B cell (primary cell): ENCODE results near the gene ZNF662. TPM values are rescaled to one million over a fixed set of nuclear protein-coding genes. Genes with fewer than 3 reads are reported as not detected.

Source experiments
- ATAC-seq: fragments of 200-7000 bp; cut with Tn5 transposase; one replicate; pipeline ENCODE4 v1.10.0; 2021; ENCODE audit warnings: low read depth, mild to moderate bottlenecking, moderate number of reproducible peaks, moderate library complexity
- CTCF ChIA-PET: fragments of 350-600 bp; sonication (Branson Sonifier 250); formaldehyde crosslinking; loops from one replicate; lab custom pipeline; 2021; ENCODE audit warnings: antibody characterized with exemption, inconsistent platforms; lab: Charles Lee
- POLR2A ChIA-PET: fragments of 350-600 bp; sonication (Branson Sonifier 250); formaldehyde crosslinking; loops from one replicate; lab custom pipeline; 2021; ENCODE audit warnings: antibody characterized with exemption; lab: Charles Lee
- DNase-seq: peaks from one replicate; pipeline ENCODE4 v3.0.0; 2013
- H2AFZ ChIP-seq: 2 replicates; pipeline ENCODE4 v1.6.1; 2012; ENCODE audit warnings: mild to moderate bottlenecking, low read depth, low read length; ENCODE audit not compliant: insufficient read depth, poor library complexity, severe bottlenecking
- H3K27ac ChIP-seq, 2 donors: 1 replicate in 1 of 2; 2 replicates in 1 of 2; pipeline ENCODE4 v1.5.1; 2012 to 2013; ENCODE audit warnings: low read length in 2 of 2, mild to moderate bottlenecking in 2 of 2, moderate library complexity in 1 of 2
- H3K27me3 ChIP-seq, 4 experiments: fragments of 200-600 bp in 1 of 4; sonication (generic) in 1 of 4; replicated peaks in 1 of 4; 1 replicate in 2 of 4; 2 replicates in 2 of 4; pipeline versions ENCODE4 v1.6.1 to v1.7.0; 2013 to 2016; ENCODE audit warnings: low read length in 3 of 4, mild to moderate bottlenecking in 2 of 4, mixed read lengths in 1 of 4, moderate library complexity in 1 of 4; ENCODE audit not compliant: insufficient read depth in 4 of 4, control insufficient read depth in 3 of 4; ENCODE audit errors: control extremely low read depth in 1 of 4
- H3K36me3 ChIP-seq, 2 experiments: replicated peaks in 1 of 2; 1 replicate in 1 of 2; 2 replicates in 1 of 2; pipeline versions ENCODE4 v1.6.1 to v1.7.1; 2013; ENCODE audit warnings: low read length in 1 of 2; ENCODE audit not compliant: insufficient read depth in 2 of 2, control insufficient read depth in 1 of 2; ENCODE audit errors: control extremely low read depth in 1 of 2, extremely low read depth in 1 of 2
- H3K4me1 ChIP-seq, 2 donors: fragments of 200-600 bp in 1 of 2; sonication (generic) in 1 of 2; 1 replicate in 1 of 2; 2 replicates in 1 of 2; pipeline versions ENCODE4 v1.5.1 to v1.6.1; 2013 to 2017; ENCODE audit warnings: low read length in 2 of 2; ENCODE audit not compliant: control insufficient read depth in 2 of 2, insufficient read depth in 2 of 2
- H3K4me2 ChIP-seq: replicated peaks from 2 replicates; pipeline ENCODE3; 2012; ENCODE audit warnings: mild to moderate bottlenecking, low read depth, low read length; ENCODE audit not compliant: poor library complexity, severe bottlenecking
- H3K4me3 ChIP-seq, 5 experiments: fragments of 200-600 bp in 1 of 5; sonication (generic) in 1 of 5; 1 replicate in 3 of 5; 2 replicates in 2 of 5; pipeline versions ENCODE4 v1.5.1 to v1.7.0; 2011 to 2016; ENCODE audit warnings: low read length in 4 of 5, mild to moderate bottlenecking in 4 of 5, low read depth in 2 of 5, control low read depth in 1 of 5, moderate library complexity in 1 of 5; ENCODE audit not compliant: insufficient read depth in 1 of 5; ENCODE audit errors: control extremely low read depth in 1 of 5, extremely low read depth in 1 of 5
- H3K79me2 ChIP-seq: fragments of 200-600 bp; sonication (generic); one replicate; pipeline ENCODE4 v1.6.0; 2016; ENCODE audit warnings: low read length; ENCODE audit not compliant: control insufficient read depth, insufficient read depth
- H3K9ac ChIP-seq: fragments of 200-600 bp; sonication (generic); 2 replicates; pipeline ENCODE4 v1.6.1; 2017; ENCODE audit warnings: mild to moderate bottlenecking, low read length, moderate library complexity
- H3K9me3 ChIP-seq, 3 donors: one replicate each; pipeline versions ENCODE4 v1.6.1 to v1.7.1; 2013; ENCODE audit warnings: low read length in 2 of 3; ENCODE audit not compliant: control insufficient read depth in 2 of 3, insufficient read depth in 1 of 3; ENCODE audit errors: control extremely low read depth in 1 of 3
- H4K20me1 ChIP-seq: 2 replicates; pipeline ENCODE4 v1.6.0; 2012; ENCODE audit warnings: mild to moderate bottlenecking, low read length; ENCODE audit not compliant: insufficient read depth, control insufficient read depth, poor library complexity, severe bottlenecking
- H3K27ac Mint-ChIP-seq: one replicate; pipeline ENCODE4 v1.8.0; 2021; ENCODE audit warnings: mixed read lengths
- H3K27me3 Mint-ChIP-seq: one replicate; pipeline ENCODE4 v1.8.0; 2021; ENCODE audit warnings: mixed read lengths
- H3K4me1 Mint-ChIP-seq: one replicate; pipeline ENCODE4 v1.8.0; 2021; ENCODE audit warnings: mixed read lengths
- H3K4me3 Mint-ChIP-seq: one replicate; pipeline ENCODE4 v1.8.0; 2021; ENCODE audit warnings: mixed read lengths
- H3K9me3 Mint-ChIP-seq: one replicate; pipeline ENCODE4 v1.8.0; 2022; ENCODE audit warnings: mixed read lengths; ENCODE audit not compliant: insufficient read depth
- EZH2 ChIP-seq: IDR thresholded peaks from 2 replicates; pipeline ENCODE4 v1.6.1; 2012; ENCODE audit warnings: borderline replicate concordance, low read depth, mild to moderate bottlenecking, moderate library complexity, low read length; ENCODE audit not compliant: insufficient read depth, poor library complexity, severe bottlenecking
- WGBS: methylation state at CpG from one replicate; pipeline ENCODE4 v1.1.5; 2013; ENCODE audit warnings: missing lambda C conversion rate; ENCODE audit not compliant: insufficient coverage; 5-methylcytosine and 5-hydroxymethylcytosine counted together
- intact Hi-C: fragments of 100-400 bp; cut with micrococcal nuclease; formaldehyde crosslinking; loops from one replicate; pipeline ENCODE4 v1.10.0; 2022
- polyA plus RNA-seq: library from polyadenylated mRNA; depleted of rRNA; stranded (reverse); fragments of >200 nt; gene quantifications from 2 replicates; pipeline ENCODE4 v1.2.3, GENCODE V29; 2012
- total RNA-seq, 2 donors: library from RNA; stranded (reverse); fragments of 120-200 nt in 1 of 2; gene quantifications; 1 replicate in 1 of 2; 2 replicates in 1 of 2; pipeline versions ENCODE4 v1.2.3 to v1.2.4, GENCODE V29; 2013 to 2022
- TF ChIP-seq, protein P1 (sequence below): fragments of 200-600 bp; IDR thresholded peaks from one replicate; pipeline ENCODE4 v1.8.0; 2022; ENCODE audit warnings: antibody characterized with exemption, mild to moderate bottlenecking

The ZNF662 gene
- total and polyA plus RNA-seq, 2 donors (not counting 1 experiment from before 2014, with no cell fraction given) = 0.12 to 0.42 TPM

DNA sequence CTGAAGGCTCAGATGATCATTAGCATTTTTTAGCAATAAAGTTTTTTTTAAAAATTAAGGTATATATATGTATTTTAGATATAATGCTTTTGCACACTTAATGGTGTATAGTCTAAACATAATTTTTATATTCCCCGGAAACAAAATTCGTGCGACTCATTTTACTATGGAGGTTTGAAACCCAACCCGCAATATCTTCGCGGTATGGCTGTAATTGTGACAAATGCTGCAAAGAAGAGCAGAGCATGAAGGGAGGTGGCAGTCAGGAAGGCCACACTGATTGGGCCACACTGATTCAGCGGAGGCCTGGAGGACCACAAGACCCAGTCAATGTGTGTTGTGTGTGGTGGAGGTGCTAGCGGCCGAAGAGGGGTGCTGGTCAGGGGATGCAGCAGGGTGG is 25.8 kb upstream of the ZNF662 start:
- no peak overlapping the region for H3K27ac ChIP-seq

More for the DNA sequence above, 25.8 kb upstream of the ZNF662 start:
- peak overlapping the region; percentile 62 for H3K27ac Mint-ChIP-seq
- intact Hi-C loops = loop anchor here (2.0 kb wide), 2 partner anchors 41 to 107 kb away; partner anchors contain the start of gene CCDC13
- Histone ChIP-seq H3K4me1 (peaks cover 10 to 14% of the 10 kb centered on the region in 2 donors), H3K4me2 (peak overlapping the region; percentile 96), H3K79me2 (no peaks in the 10 kb centered on the region), H2AFZ (peak overlapping the region; percentile 97), H3K27me3 (peaks cover 0 to 2% (median 0%) of the 10 kb centered on the region in 4 experiments), H3K9me3 (no peaks in the 10 kb centered on the region), H3K9ac (peak overlapping the region; percentile 77), H4K20me1 (no peaks in the 10 kb centered on the region), H3K4me3 (peak overlapping the region in 2 of 5 experiments; percentile 67 to 70), H3K36me3 (no peaks in the 10 kb centered on the region)
- H3K4me3 Mint-ChIP-seq = peak overlapping the region; percentile 82
- TF ChIP-seq, protein P1, sequence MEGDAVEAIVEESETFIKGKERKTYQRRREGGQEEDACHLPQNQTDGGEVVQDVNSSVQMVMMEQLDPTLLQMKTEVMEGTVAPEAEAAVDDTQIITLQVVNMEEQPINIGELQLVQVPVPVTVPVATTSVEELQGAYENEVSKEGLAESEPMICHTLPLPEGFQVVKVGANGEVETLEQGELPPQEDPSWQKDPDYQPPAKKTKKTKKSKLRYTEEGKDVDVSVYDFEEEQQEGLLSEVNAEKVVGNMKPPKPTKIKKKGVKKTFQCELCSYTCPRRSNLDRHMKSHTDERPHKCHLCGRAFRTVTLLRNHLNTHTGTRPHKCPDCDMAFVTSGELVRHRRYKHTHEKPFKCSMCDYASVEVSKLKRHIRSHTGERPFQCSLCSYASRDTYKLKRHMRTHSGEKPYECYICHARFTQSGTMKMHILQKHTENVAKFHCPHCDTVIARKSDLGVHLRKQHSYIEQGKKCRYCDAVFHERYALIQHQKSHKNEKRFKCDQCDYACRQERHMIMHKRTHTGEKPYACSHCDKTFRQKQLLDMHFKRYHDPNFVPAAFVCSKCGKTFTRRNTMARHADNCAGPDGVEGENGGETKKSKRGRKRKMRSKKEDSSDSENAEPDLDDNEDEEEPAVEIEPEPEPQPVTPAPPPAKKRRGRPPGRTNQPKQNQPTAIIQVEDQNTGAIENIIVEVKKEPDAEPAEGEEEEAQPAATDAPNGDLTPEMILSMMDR = no peak
- TF ChIP-seq EZH2 = no peak
- no peak for DNase-seq
- H3K4me1 Mint-ChIP-seq = peaks cover 7% of the 10 kb centered on the region
- ChIA-PET POLR2A (no interaction called here), CTCF (interaction anchor here (1.0 to 3.5 kb wide), 4 partner anchors 41 to 100 kb away, joined by 3 to 22 read pairs (median 16); no protein-coding TSS in a partner anchor)
- H3K9me3 Mint-ChIP-seq = no peaks in the 10 kb centered on the region
- WGBS = 94% methylated on average over 3 of the region's 9 CpGs
- ATAC-seq = no peak
- H3K27me3 Mint-ChIP-seq = peaks cover 1% of the 10 kb centered on the region
